Neutrophil (primary cell): Measurements from ENCODE around the gene PI4KA.
"Not testable (repeated sequence)": the region's sequence is repeated elsewhere in the genome, so short reads cannot be mapped to it uniquely, and the experiment has no call there.

Experiments
- H3K27ac ChIP-seq: fragments of 200-600 bp; sonication (generic); 2 replicates; pipeline ENCODE4 v1.5.1; 2016; ENCODE audit warnings: mild to moderate bottlenecking, moderate library complexity
- H3K27me3 ChIP-seq: fragments of 200-600 bp; sonication (generic); 2 replicates; pipeline ENCODE4 v1.6.0; 2016; ENCODE audit warnings: mild to moderate bottlenecking
- H3K36me3 ChIP-seq: fragments of 200-600 bp; sonication (generic); 2 replicates; pipeline ENCODE4 v1.5.1; 2017
- H3K4me1 ChIP-seq, 2 experiments: fragments of 200-600 bp in 1 of 2; sonication (generic) in 1 of 2; 1 replicate in 1 of 2; 2 replicates in 1 of 2; pipeline versions ENCODE4 v1.5.1 to v1.6.1; 2013 to 2016; ENCODE audit warnings: low read depth in 1 of 2, low read length in 1 of 2, mild to moderate bottlenecking in 1 of 2, moderate library complexity in 1 of 2; ENCODE audit not compliant: control insufficient read depth in 1 of 2, insufficient read depth in 1 of 2
- H3K4me3 ChIP-seq, 2 experiments: fragments of 200-600 bp in 1 of 2; sonication (generic) in 1 of 2; 1 replicate in 1 of 2; 2 replicates in 1 of 2; pipeline ENCODE4 v1.5.1; 2013 to 2016; ENCODE audit warnings: low read depth in 1 of 2, low read length in 1 of 2, mild to moderate bottlenecking in 1 of 2, moderate library complexity in 1 of 2
- H3K9me3 ChIP-seq: fragments of 200-600 bp; sonication (generic); 2 replicates; pipeline ENCODE4 v1.5.1; 2016
- TF ChIP-seq, protein P1 (sequence below): fragments of 200-600 bp; sonication (generic); IDR thresholded peaks from 2 replicates; pipeline ENCODE4 v1.5.1; 2016; ENCODE audit warnings: antibody characterized with exemption

Gene PI4KA

DNA sequence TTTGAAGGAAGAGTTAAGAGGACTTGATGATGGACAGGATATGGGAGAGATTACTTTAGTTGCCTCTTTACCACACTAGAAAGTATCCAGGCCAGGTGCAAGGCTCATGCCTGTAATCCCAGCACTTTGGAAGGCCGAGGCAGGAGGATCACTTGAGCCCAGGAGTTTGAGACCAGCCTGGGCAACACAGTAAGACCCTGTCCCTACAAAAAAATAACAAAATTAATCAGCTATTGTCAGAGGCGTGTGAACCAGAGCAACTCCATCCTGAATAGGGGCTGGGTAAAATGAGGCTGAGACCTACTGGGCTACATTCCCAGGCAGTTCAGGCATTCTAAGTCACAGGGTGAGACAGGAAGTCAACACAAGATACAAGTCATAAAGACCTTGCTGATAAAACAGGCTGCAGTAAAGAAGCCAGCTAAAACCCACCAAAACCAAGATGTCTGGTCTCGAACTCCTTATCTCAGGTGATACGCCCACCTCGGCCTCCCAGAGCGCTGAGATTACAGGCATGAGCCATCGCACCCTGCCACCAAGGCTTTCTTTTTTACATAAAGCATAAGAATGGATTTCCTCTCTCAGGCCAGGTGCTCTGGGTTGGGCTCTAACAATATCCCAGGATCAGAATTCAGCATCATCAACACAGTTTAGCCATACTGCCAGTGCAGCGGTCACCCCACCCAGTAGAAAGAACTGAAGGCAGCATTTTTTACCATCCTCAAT lies 17.8 kb downstream of the PI4KA start:
- Histone ChIP-seq H3K9me3 (no peaks in the 10 kb centered on the region), H3K27me3 (no peaks in the 10 kb centered on the region), H3K27ac (no peak overlapping the region), H3K36me3 (no peaks in the 10 kb centered on the region), H3K4me1 (peaks cover 14 to 15% of the 10 kb centered on the region in 2 experiments), H3K4me3 (no peak overlapping the region)
- TF ChIP-seq, protein P1, sequence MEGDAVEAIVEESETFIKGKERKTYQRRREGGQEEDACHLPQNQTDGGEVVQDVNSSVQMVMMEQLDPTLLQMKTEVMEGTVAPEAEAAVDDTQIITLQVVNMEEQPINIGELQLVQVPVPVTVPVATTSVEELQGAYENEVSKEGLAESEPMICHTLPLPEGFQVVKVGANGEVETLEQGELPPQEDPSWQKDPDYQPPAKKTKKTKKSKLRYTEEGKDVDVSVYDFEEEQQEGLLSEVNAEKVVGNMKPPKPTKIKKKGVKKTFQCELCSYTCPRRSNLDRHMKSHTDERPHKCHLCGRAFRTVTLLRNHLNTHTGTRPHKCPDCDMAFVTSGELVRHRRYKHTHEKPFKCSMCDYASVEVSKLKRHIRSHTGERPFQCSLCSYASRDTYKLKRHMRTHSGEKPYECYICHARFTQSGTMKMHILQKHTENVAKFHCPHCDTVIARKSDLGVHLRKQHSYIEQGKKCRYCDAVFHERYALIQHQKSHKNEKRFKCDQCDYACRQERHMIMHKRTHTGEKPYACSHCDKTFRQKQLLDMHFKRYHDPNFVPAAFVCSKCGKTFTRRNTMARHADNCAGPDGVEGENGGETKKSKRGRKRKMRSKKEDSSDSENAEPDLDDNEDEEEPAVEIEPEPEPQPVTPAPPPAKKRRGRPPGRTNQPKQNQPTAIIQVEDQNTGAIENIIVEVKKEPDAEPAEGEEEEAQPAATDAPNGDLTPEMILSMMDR = no peak

DNA sequence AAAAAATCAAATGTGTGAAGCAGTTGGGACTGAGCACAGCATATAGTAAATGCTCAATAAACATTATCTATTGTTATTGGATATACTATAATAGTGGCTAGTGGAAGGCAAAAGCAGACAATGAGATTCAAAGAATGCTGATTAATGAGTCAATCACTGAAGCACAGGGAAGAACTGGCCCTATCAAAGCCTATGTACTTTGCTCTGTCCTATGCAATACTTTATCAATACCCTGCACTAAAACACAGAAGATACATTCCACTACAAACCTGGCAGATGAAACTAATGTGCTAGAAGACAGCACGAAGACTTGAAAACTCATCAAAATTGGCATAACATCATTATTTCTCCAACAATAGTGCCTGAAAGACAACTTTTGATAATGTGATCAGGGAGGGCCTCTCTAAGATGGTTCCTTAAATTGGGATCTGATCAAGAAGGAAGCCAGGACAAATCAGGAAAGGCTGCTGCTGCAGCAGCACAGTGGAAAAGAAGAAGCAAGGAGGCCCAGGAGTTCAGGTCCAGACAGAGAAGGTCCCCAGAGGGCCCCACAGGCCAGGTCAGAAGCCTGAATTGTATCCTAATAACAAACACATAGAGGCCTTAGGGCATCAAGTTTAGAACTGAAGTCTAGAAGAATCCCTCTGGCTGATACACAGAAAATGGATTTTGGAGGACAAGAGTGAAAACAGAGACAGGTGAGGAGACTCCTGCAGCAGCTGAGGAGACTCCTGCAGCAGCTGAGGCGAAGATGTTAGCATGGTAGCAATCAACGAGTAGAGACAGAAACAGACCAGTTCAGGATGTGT lies 18.6 kb downstream of the PI4KA start:
- Histone ChIP-seq H3K36me3 (no peaks in the 10 kb centered on the region), H3K4me3 (no peak overlapping the region), H3K4me1 (peaks cover 14 to 15% of the 10 kb centered on the region in 2 experiments), H3K27me3 (no peaks in the 10 kb centered on the region), H3K9me3 (no peaks in the 10 kb centered on the region), H3K27ac (no peak overlapping the region)
- TF ChIP-seq, protein P1 = no peak

DNA sequence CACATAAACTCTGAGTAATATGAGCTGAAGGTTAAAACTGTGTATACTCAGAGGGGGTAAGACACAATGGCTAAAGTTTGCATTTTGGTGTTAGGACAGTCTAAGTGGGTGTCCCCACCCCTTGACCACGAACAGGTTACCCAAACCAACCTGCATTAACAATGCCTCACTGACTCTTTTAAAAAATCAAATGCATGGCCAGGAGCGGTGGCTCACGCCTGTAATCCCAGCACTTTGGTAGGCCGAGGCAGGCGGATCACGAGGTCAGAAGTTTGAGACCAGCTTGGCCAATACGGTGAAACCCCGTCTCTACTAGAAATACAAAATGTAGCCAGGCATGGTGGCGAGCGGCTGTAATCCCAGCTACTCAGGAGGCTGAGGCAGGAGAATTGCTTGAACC lies 19.3 kb downstream of the PI4KA start:
- H3K36me3 ChIP-seq, H3K9me3 ChIP-seq, H3K27me3 ChIP-seq, H3K4me3 ChIP-seq, H3K27ac ChIP-seq: not testable (repeated sequence)
- H3K4me1 ChIP-seq = peaks cover 14 to 15% of the 10 kb centered on the region in 2 experiments

DNA sequence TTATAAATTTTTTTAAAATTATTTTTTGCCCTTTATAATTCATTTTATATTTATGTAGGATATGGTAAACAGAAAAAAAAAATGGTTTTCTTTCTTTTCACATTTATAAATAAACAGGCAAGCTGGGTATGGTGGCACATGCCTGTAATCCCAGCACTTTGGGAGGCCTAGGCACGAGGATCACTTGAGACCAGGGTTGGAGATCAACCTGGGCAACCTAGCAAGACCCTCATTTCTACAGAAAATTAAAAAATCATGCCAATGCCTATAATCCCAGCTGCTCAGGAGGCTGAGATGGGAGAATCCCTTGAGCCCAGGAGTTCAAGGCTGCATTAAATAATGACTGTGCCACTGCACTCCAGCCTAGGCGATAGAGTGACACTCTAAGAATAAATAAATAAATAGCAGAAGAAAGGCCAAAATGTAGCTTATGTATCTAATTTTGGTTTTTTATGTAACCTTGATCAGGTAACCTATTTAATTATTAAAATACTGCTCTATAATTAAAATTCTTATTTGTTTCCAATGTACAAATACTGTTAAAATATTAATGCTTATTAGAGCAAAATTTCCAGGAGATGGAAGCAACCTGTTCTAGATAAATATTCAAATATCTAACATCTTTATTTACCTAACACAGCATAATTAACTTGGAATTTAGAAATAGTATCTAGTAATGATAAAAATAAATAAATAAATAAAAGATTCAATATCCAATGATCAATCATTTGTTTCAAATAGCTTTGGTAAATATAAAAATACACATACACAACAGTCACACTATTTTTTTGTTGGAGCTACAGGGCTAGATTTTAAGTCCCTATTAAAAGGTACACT lies 21.4 kb downstream of the PI4KA start:
- TF ChIP-seq, protein P1 = no peak
- Histone ChIP-seq H3K9me3 (no peaks in the 10 kb centered on the region), H3K27me3 (no peaks in the 10 kb centered on the region), H3K27ac (no peak overlapping the region), H3K4me3 (no peak overlapping the region), H3K36me3 (peaks cover 25% of the 10 kb centered on the region), H3K4me1 (peaks cover 6 to 9% of the 10 kb centered on the region in 2 experiments)

DNA sequence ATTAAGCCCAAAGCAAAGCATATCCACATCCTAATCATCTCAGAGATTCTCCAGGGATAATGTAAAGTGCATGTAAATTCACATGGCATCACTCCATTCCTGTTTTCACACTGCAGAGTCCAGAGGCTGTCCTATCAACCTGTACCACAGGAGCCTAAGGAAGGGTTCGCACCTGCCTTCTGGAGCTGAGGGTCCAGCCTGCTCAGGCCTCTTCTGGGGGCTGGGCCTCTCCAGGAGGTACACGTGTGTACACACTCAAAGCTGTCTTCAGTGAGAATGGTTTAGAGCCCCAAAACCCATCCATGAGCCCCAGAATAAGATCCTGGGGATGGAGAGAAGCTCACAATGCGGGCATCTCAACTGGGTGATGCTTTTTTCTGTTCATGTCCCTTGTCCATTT lies 23.9 kb downstream of the PI4KA start:
- no peak overlapping the region for H3K27ac ChIP-seq
- H3K4me3 ChIP-seq = no peak overlapping the region
- H3K36me3 ChIP-seq = peaks cover 44% of the 10 kb centered on the region
- H3K4me1 ChIP-seq = peaks cover 6 to 9% of the 10 kb centered on the region in 2 experiments
- H3K9me3 ChIP-seq = no peaks in the 10 kb centered on the region
- TF ChIP-seq, protein P1 = no peak
- no peaks in the 10 kb centered on the region for H3K27me3 ChIP-seq
